ENCODE results near the gene SUPT6H. TPM values are rescaled to one million over a fixed set of nuclear protein-coding genes. Genes with fewer than 3 reads are reported as not detected.
"Not testable (repeated sequence)": the region's sequence is repeated elsewhere in the genome, so short reads cannot be mapped to it uniquely, and the experiment has no call there.

The SUPT6H gene
- total RNA-seq, 1 donor from 2014 or later, result 65.2 TPM

DNA sequence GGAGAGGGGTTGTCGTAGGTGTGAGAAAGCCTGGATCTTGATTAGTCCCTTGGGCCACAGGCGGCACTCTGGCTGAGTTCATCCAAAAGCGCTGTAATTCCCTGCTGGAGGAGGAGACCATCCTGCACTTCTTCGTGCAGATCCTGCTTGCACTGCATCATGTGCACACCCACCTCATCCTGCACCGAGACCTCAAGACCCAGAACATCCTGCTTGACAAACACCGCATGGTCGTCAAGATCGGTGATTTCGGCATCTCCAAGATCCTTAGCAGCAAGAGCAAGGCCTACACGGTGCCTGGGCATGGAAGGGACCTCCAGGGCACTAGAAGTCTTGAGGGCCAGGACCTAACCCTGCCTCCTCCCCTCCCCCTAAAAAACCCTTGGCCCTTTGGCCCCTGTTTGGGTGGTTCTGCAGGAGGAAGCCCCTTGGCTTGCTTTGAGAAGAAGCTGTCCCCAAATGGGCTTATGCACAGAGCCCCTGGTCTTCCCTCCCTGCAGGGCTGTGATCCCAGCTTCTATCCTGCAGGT is 72.8 kb downstream of the SUPT6H start:
- no peak for DNase-seq (ENCODE audit: extremely low read depth, low read depth, low spot score)

DNA sequence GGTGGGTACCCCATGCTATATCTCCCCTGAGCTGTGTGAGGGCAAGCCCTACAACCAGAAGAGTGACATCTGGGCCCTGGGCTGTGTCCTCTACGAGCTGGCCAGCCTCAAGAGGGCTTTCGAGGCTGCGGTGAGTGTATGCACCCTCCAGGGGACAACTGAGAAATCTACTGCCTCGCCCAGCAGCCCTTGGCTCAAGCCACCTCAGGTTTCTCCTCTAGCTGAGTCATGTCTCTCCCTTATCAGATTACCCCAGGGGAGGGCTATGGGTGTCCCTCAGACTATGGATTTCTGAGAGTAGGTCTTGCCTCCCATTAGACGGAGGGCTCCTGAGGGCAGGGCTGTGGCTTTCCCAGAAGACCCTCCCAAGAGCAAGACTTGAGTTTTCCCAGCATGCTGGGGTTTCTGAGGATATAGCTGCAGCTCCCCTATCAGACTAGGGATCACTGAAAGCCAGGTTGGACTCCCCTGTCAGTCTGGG is 73.3 kb downstream of the SUPT6H start:
- no peak for DNase-seq (ENCODE audit: extremely low read depth, low read depth, low spot score)

DNA sequence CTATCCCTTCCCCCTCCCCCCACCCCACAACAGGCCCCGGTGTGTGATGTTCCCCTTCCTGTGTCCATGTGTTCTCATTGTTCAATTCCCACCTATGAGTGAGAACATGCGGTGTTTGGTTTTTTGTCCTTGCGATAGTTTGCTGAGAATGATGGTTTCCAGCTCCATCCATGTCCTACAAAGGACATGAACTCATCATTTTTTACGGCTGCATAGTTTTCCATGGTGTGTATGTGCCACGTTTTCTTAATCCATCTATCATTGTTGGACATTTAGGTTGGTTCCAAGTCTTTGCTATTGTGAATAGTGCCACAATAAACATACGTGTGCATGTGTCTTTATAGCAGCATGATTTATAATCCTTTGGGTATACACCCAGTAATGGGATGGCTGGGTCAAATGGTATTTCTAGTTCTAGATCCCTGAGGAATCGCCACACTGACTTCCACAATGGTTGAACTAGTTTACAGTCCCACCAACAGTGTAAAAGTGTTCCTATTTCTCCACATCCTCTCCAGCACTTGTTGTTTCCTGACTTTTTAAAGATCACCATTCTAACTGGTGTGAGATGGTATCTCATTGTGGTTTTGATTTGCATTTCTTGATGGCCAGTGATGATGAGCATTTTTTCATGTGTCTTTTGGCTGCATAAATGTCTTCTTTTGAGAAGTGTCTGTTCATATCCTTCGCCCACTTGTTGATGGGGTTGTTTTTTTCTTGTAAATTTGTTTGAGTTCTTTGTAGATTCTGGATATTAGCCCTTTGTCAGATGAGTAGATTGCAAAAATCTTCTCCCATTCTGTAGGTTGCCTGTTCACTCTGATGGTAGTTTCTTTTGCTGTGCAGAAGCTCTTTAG is 74.1 kb downstream of the SUPT6H start:
- DNase-seq (ENCODE audit: extremely low read depth, low read depth, low spot score), result not testable (repeated sequence)

DNA sequence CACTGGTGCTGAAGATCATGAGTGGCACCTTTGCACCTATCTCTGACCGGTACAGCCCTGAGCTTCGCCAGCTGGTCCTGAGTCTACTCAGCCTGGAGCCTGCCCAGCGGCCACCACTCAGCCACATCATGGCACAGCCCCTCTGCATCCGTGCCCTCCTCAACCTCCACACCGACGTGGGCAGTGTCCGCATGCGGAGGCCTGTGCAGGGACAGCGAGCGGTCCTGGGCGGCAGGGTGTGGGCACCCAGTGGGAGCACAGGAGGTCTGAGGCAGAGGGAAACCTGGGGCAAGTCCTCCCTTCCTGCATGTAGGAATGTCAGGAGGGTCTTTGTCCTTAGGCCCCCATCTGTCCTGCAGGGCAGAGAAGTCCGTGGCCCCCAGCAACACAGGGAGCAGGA is 75.3 kb downstream of the SUPT6H start:
- DNase-seq (ENCODE audit: extremely low read depth, low read depth, low spot score), result no peak

DNA sequence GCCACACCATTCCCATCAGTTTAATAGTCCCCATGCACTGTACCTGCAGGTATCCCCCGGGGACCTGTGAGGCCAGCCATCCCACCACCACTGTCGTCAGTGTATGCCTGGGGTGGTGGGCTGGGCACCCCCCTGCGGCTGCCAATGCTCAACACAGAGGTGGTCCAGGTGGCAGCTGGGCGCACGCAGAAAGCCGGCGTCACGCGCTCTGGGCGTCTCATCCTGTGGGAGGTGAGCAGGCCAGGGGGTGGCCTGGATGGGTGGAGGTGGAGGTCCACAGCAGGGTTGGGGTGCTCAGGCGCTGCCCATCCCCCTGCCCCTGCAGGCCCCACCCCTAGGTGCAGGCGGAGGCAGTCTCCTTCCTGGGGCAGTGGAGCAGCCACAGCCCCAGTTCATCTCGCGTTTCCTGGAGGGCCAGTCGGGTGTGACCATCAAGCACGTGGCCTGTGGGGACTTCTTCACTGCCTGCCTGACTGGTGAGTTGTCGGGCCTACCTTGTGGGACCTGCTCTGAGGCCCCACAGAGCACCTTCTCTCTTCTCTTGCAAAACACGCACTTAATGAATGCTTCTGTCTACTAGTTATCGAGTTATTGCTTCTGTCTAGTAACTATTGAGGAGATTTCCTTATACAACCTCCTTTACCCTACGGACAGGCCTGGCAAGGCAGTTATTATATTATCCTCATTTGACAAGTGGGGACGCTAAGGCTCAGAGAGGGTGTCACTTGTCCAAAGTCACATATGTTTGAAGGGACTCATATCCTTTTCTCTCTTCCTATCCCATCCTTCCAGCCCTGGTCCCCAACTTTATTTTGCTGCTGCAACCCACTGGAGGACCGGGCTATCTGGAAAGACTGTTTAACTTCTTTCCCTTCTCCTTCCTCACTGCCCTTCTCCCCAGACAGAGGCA is 76.0 kb downstream of the SUPT6H start:
- no peak for DNase-seq (ENCODE audit: extremely low read depth, low read depth, low spot score)

DNA sequence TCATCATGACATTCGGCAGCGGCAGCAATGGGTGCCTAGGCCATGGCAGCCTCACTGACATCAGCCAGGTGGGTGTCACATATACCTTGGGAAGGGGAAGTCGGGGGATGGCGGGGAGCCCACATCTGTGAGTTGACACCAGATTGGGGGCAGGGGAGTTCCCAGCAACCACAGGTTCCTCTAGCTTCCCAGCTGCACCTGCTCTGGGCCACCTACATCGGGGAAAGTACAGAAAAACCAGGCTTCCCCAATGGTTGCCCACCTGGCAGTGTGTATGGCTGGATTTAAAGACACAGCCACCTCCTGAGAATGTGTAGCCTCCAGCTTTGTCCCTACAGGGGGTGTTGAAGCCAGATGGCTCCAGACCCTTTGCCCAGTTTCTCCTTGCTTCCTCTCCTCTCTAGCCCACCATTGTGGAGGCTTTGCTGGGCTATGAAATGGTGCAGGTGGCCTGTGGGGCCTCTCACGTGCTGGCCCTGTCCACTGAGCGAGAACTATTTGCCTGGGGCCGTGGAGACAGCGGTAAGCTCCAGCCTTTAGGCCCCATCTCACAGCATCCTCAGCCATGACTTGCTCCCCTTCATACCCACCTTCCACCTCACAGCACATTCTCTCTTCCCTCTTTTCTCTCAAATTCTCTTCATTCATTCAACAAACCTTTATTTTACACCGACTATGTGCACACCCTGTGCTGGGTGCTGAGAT is 76.8 kb downstream of the SUPT6H start:
- DNase-seq (ENCODE audit: extremely low read depth, low read depth, low spot score), result no peak

DNA sequence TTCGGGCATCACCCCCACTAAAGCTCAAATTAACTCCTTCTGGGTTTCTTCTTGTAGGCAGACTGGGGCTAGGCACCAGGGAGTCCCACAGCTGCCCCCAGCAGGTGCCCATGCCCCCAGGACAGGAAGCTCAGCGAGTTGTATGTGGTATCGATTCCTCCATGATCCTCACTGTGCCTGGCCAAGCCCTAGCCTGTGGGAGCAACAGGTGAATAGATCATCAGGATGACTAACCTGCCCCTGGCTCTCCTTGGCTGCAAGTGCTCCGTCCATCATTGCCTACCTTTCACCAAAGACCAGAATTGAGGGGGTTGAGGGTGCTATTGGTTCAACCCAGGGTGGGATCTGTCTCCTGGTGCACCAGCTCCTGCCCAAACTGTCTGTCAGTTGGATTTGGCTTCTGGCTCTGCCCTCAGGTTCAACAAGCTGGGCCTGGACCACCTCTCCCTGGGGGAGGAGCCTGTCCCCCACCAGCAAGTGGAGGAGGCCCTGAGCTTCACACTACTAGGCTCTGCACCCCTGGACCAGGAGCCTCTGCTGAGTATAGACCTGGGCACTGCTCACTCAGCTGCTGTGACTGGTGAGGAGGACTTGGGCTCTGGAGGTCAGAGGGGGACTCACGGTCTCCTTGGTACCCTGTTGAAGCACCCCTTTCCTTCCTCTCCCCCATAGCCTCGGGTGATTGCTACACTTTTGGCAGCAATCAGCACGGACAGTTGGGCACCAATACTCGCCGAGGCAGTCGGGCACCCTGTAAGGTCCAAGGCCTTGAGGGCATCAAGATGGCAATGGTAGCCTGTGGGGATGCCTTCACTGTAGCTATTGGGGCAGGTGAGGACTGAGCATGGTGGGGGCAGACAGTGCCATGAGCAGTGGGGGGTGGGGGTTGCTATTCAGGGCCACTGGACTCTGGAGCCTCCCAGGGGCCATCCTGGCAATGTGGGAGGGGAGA is 78.7 kb downstream of the SUPT6H start:
- no peak for DNase-seq (ENCODE audit: extremely low read depth, low read depth, low spot score)

DNA sequence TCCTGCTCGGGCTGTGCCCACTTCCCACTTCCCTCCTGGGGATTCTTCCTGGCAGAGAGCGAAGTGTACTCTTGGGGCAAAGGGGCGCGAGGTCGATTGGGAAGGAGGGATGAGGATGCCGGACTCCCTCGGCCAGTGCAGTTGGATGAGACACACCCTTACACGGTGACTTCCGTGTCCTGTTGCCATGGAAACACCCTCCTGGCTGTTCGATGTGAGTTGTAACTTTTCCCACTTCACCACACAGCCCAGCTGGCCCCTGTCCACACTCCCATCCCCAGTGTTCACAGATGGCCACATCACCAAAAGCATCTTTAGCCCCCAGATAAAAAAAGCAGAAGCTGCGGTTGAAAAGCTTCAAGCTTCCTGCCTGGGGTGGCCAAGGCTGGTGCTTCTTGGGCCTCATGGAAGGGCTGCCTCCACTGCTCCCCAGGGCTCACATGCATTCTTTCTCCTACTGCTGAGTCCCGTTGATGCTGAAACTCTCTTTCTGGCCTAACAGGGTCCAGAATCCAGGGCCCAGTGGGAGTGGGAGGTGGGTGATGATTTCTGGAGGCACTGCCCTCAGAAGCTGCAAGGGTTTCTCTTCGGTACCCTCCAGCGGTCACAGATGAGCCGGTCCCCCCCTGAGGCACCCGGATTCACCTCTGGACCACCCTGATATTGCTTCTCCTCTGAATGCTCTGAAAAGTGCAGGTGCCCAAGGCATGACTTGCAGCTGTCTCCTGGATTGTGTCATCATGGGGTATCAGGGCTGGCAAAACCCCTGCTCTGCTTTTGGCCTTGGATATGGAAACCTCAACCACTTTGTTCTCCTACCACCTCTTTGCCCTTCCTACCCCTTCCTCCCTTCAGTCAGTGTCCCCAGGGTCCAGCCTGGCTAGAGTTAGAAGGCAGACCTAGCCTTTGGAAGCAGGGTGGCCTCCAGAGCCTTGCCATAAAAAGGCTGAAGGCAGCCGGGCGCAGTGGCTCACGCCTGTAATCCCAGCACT is 79.6 kb downstream of the SUPT6H start:
- DNase-seq (ENCODE audit: extremely low read depth, low read depth, low spot score), result no peak

DNA sequence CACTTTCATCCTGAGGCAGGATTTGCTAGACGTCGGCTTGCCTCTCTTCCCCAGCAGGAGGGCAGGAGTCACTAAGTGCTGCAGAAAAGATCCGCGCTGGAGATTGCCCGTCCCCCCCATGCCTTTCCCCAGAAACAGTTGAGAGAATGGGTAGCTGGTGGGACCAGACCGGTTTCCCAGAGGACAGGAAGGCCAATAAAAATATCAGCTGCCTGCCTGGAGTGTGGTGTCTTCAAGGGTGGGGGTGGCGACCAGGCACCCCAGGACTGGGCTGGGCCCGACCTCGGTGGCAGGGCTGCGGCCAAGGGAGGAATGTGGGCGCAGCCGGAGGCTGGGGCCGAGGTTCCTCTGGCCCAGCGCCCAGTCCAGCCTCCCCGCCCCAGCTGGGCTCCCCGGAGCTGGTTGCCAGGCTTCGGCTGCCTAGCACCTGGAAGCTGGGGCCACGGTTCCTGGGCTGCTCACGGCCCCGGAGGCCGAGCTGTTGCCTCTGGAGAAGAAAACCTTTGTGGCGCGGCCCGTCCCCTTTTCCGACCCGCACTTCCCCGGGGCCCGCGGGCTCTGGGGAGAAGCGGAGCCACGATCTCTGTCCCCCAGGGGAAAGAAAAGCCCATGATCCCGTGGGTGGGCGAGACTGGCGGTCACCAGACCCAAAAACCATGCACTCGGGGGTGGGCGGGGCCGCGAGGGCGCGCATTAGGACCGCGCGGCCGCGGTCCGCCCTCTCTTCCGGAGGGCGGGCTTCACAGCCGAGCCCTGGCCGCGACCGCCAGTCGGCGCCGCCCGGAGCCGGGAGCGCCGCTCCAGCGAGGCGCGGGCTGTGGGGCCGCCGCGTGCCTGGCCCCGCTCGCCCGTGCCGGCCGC is 81.5 kb downstream of the SUPT6H start, which contains the start of gene TRAF4:
TRAF4 (plus strand) TSS at position 769 of the 861 bp plus-strand sequence. CDS start 102 bp downstream, outside the sequence.
- DNase-seq (ENCODE audit: extremely low read depth, low read depth, low spot score), result no peak

DNA sequence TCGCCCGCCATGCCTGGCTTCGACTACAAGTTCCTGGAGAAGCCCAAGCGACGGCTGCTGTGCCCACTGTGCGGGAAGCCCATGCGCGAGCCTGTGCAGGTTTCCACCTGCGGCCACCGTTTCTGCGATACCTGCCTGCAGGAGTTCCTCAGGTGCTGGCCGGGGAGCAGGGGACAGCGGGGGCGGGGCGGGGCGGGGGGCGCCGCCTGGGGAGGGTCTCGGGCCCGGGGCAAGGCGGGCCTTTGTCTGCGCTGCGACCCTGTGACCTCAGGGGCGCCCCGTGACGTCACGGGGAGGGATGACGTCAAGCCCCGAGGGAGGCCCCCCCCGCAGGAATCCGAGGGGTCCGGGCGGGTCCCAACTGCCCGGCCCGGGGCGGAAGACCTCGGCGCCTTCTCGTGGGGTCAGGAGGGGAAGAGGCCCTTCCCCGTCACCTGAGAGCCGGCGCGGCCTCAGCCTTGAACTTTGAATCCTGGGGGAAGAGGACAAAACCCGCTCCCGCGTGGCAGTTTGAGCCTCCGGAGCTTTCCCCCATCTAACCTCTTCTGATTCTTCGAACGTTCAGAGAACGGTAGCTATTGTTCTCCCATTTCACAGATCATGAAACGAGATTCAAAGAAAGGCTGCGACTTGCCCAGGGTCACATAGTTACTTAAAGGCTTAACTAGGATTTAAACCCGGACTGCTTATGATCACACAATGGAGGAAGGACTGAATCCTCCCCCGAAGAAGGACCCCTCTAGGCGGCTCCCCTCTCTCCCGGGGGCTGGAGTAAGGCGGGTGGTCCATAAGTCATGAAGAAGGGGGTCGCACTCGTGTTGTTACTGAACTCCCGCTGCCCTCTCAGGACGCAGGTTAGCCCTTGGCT is 82.3 kb downstream of the SUPT6H start:
- DNase-seq (ENCODE audit: extremely low read depth, low read depth, low spot score), result no peak

DNA sequence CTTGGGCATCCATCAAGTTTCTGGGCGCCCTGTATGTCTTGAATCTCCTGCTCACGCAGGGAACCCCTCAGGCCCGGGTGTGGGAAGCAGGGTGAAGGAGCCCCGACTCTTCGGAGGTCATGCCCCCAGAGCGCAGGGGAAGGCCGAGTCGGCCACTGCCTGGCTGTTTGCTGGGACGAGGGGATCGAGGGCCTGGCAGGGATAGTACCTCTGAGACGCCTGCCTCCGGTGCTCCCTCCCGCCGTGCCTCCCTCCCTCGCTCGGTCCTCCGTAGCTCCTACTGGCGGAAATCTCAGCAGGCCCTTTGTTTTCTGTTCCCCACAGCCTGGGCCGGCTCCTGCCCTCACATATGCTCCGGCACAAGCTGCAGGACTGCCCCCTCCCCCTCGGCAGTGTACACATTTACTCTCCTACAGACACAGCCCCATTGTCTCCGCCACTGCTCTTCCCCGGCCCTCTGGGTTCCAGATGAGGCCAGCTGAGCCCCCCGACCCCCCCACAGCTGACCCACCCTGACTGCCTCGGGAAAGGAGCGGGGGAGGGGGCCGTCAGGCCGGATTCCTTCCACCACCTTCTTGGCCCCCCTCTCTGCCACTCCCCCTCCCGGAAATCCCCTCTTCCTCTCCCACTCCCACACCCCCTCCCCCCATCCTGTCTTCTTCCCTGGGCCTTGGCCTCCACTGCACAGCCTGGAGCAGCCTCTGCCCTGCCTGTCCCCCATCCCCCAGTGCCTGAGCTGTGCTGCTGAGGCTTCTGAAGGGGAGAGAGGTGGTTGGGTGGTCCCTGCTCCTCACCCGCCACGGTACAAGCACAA is 83.2 kb downstream of the SUPT6H start:
- DNase-seq (ENCODE audit: extremely low read depth, low read depth, low spot score), result no peak

DNA sequence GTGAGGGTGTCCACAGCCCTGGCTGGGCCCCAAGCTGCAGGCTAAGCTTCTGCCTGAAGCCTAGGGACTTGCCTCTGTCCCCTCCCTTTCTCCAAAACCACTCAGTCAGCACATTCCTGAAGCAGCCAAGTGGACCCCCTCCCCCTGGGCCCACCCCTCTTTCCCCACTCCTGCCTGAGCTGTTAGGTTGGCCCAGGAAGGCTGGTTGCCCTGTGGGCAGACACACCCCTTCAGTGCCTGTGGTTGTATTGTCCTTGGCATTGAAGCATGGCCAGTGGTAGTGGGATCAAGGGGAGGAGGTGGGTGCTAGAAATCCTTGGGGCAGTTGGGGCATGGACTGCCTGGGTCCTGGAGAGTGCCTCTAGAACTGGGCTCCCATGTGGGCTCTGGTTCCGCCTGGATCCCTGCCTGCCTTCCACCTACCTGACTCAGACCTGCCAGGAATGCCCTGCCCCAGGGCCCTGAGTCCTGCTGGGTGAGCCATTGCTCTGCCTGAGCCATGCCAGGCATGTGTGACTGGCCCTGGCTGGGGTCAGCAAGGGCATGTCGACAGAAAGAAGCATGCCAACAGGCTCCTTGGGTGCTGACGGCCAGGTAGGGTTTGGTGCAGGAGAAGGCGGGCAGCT is 83.9 kb downstream of the SUPT6H start:
- no peak for DNase-seq (ENCODE audit: extremely low read depth, low read depth, low spot score)

DNA sequence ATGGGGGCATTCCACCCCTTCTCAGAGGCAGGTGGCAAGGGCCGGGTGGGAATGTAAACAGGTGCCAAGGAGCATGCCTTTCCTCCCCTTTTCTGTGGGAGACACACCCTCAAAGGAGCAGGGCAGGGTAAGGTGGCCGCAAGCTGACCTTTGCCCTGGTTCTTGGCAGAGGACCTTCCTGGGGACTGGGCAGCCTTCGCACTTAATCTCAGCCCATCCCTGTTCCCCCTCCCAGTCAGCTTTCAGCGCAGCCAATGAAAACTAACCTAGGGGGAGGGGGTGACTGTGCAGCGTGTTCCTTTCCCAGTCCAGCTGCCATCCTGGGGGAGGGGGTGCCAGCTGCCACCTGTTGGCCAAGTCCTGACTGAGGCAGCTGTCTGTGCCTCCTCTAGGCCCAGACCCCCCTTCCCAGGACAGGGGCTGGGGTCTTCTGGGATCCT is 84.6 kb downstream of the SUPT6H start:
- no peak for DNase-seq (ENCODE audit: extremely low read depth, low read depth, low spot score)

DNA sequence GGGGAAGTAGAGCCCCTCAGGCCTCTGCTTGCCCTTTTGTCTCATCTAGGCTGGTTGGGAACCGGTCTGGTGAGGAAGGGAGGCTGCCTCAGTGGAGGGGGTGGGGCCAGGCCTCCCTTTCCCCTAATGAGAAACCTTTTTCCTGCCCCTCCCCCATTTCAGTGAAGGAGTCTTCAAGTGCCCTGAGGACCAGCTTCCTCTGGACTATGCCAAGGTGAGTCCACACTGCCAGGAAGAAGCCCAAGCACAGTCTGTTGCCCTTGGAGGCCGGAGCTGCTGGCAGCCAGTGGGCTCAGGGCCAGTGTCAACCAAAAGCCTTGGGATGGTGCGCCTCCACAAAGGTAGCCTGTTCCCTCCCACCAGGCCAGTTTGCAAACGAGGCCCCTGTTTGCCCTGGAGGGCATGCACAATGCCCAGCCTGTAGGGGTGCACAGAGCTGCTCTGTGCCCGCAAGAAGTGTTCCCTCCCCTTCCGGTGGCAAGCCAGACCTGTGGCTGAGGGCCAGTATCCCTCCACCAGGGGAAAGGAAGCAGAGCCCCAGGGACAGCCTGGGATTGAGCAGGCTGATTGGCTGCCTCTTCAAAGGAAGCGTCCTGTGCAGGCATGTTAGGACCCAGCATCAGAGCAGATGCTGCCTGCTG is 85.2 kb downstream of the SUPT6H start:
- DNase-seq (ENCODE audit: extremely low read depth, low read depth, low spot score), result no peak

All from glomerular endothelial cell (primary cell).